Measurements from ENCODE around the gene DAPK1. TPM values are rescaled to one million over a fixed set of nuclear protein-coding genes. Genes with fewer than 3 reads are reported as not detected.

DAPK1 gene
- total RNA-seq, 4 donors from 2014 or later, result 19.1 to 44.8 (median 40.4) TPM

DNA sequence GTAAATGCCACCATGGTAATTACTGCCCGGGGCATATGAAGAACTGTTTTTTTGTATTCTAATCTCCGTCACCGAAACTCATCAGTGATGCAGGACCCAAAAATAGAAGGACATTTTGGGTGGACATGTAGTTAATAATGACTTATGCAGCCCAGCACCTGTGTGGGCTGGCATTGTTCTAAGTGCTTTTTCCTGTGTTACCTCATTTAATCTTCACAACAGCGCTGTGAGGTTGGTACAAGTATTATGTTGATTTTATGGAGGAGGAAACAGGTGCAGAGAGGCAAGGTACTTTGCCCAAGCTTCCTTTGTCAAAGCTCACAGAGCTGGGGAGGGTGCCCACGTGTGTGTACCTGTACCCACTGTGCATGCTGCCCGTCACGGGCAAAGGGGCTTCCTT is 58.4 kb downstream of the DAPK1 start:
- H3K27ac ChIP-seq, result peak overlapping the region in 1 of 2 donors; percentile 33
- H3K9me3 ChIP-seq, result no peaks in the 10 kb centered on the region
- intact Hi-C loops (cut with DNase I; ENCODE audit: low total_unique reads), result no loop called here
- no peaks in the 10 kb centered on the region for H3K4me1 ChIP-seq
- H3K36me3 ChIP-seq, result no peaks in the 10 kb centered on the region
- no peak overlapping the region for H3K4me3 ChIP-seq
- no peak for DNase-seq
- no peak for TF ChIP-seq POLR2A (IDR thresholded peaks at IDR 0.05)
- TF ChIP-seq, protein P1, sequence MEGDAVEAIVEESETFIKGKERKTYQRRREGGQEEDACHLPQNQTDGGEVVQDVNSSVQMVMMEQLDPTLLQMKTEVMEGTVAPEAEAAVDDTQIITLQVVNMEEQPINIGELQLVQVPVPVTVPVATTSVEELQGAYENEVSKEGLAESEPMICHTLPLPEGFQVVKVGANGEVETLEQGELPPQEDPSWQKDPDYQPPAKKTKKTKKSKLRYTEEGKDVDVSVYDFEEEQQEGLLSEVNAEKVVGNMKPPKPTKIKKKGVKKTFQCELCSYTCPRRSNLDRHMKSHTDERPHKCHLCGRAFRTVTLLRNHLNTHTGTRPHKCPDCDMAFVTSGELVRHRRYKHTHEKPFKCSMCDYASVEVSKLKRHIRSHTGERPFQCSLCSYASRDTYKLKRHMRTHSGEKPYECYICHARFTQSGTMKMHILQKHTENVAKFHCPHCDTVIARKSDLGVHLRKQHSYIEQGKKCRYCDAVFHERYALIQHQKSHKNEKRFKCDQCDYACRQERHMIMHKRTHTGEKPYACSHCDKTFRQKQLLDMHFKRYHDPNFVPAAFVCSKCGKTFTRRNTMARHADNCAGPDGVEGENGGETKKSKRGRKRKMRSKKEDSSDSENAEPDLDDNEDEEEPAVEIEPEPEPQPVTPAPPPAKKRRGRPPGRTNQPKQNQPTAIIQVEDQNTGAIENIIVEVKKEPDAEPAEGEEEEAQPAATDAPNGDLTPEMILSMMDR (IDR thresholded peaks at IDR 0.05), result no peak
- H3K27me3 ChIP-seq, result no peaks in the 10 kb centered on the region

DNA sequence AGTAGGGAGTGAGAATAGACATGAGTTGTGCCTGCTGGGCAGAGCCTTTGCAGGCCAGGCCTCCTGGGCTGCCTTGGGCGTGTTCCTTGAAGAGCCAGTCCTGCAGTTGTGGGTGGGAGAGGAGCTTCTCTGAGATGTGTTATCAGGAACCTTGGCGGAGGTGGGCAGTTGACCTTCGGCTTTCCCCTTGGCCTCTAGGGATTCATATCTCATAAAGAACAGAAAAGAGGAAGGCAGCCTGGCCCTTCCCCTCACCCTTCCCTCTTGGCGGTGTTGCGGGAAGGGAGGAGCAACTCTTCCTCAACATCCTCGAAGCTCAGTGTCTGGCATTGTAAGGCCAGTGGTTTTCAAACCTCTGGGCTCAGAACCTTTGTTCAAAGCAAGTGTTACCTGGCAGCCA is 59.2 kb downstream of the DAPK1 start:
- intact Hi-C loops (cut with DNase I; ENCODE audit: low total_unique reads), result no loop called here
- DNase-seq, result peak in 1 of 2 donors; percentile 31
- TF ChIP-seq, protein P1 (IDR thresholded peaks at IDR 0.05), result no peak
- no peak for TF ChIP-seq POLR2A (IDR thresholded peaks at IDR 0.05)
- Histone ChIP-seq H3K4me3 (no peak overlapping the region), H3K27me3 (no peaks in the 10 kb centered on the region), H3K36me3 (no peaks in the 10 kb centered on the region), H3K27ac (peak overlapping the region in 1 of 2 donors; percentile 5), H3K9me3 (no peaks in the 10 kb centered on the region), H3K4me1 (no peaks in the 10 kb centered on the region)

DNA sequence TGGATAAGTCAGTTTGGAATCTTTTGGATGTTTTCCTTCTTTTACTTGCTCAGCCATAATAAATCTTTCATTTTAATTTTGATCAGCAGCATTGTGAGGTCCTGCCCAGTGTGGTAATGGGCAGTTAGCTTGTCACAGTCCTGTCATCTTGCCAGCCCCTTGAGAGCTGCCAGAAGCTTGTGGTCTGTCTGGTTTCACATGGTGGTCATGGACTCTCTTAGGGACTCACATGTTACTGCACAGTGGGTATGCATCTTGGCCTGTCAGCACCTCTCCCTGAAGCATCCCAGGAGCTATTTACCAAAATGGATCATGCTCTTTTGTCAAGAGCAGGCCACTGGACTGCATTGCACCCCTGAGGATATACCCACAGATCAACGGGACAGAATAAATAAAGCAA is 60.3 kb downstream of the DAPK1 start:
- intact Hi-C loops (cut with DNase I; ENCODE audit: low total_unique reads), result no loop called here
- no peaks in the 10 kb centered on the region for H3K4me1 ChIP-seq
- H3K27ac ChIP-seq, result no peak overlapping the region
- H3K27me3 ChIP-seq, result no peaks in the 10 kb centered on the region
- no peak overlapping the region for H3K4me3 ChIP-seq
- H3K9me3 ChIP-seq, result no peaks in the 10 kb centered on the region
- TF ChIP-seq, protein P1 (IDR thresholded peaks at IDR 0.05), result no peak
- no peak for TF ChIP-seq POLR2A (IDR thresholded peaks at IDR 0.05)
- DNase-seq, result no peak
- H3K36me3 ChIP-seq, result no peaks in the 10 kb centered on the region

DNA sequence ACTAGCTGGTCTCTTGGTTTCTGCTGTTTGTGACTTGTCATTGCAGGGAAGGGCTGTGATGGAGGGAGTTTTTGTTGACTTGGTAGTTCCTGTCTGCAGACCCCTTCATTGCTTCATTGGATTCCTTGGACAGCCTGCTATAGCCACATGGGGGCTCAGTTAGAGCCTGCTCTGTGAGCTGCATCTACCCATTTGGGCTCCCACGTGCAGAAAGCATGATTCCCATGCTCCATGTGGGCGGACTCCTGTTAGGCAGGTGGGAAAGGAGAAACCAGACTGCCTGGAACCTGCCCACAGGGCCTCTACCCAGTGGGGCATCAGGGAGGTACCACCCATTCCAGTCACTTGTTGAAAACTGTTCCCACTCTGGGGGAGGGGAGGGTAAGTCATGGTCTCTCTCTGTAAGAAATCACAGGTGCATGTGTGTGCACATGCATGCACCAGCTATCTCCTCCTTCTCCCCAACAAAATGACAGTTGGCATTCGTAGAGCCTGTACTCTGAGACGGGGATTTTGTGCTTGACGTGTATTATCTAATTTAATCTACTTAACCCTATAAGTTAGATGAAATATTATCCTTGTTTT is 61.0 kb downstream of the DAPK1 start:
- no peaks in the 10 kb centered on the region for H3K9me3 ChIP-seq
- H3K27me3 ChIP-seq, result no peaks in the 10 kb centered on the region
- H3K4me1 ChIP-seq, result no peaks in the 10 kb centered on the region
- no peak overlapping the region for H3K27ac ChIP-seq
- H3K36me3 ChIP-seq, result no peaks in the 10 kb centered on the region
- H3K4me3 ChIP-seq, result no peak overlapping the region
- no peak for DNase-seq
- intact Hi-C loops (cut with DNase I; ENCODE audit: low total_unique reads), result no loop called here
- no peak for TF ChIP-seq POLR2A (IDR thresholded peaks at IDR 0.05)
- TF ChIP-seq, protein P1 (IDR thresholded peaks at IDR 0.05), result no peak

DNA sequence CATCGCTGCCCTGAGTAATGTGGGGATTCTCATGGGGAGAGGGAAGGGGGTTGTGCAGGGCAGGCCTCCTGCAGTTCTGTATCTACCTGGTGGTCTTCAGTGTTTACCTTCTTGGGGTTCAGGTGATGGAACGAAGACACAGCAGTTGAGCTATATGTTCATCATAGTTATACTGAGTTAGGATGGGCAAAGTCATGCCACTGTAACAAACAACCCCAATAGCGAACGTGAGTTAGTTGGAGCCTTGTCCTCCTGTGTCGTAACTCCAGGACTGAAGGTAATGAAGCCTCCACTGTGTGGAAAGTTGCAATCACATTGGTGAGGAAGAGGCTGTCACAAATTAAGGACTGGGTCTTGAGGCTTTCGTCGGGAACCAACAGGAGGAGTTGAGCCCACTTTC is 64.4 kb downstream of the DAPK1 start:
- Histone ChIP-seq H3K9me3 (no peaks in the 10 kb centered on the region), H3K27ac (no peak overlapping the region), H3K4me3 (no peak overlapping the region), H3K36me3 (no peaks in the 10 kb centered on the region), H3K27me3 (no peaks in the 10 kb centered on the region), H3K4me1 (no peaks in the 10 kb centered on the region)
- no peak for DNase-seq
- intact Hi-C loops (cut with DNase I; ENCODE audit: low total_unique reads), result no loop called here
- TF ChIP-seq, protein P1 (IDR thresholded peaks at IDR 0.05), result no peak
- TF ChIP-seq POLR2A (IDR thresholded peaks at IDR 0.05), result no peak
